HG02759 (cell line): ENCODE data around the gene EPS15.

ENCODE experiments used
- ATAC-seq: cut with Tn5 transposase; IDR thresholded peaks from one replicate; pipeline ENCODE4 v1.9.1; 2021; ENCODE audit warnings: mild to moderate bottlenecking, moderate library complexity; ENCODE audit not compliant: unreplicated experiment

EPS15 gene

GRCh38 chr1:51515982-51516648, 3.0 kb downstream of the EPS15 start:
- no peak for ATAC-seq

GRCh38 chr1:51515312-51515960, 3.6 kb downstream of the EPS15 start:
- no peak for ATAC-seq

GRCh38 chr1:51514733-51515132, 4.3 kb downstream of the EPS15 start:
- no peak for ATAC-seq

- ATAC-seq = no peak
These were observed 6.5 kb downstream of the EPS15 start for GRCh38 chr1:51512606-51513005.

- ATAC-seq = no peak
These were observed 6.9 kb downstream of the EPS15 start for GRCh38 chr1:51512120-51512519.

- ATAC-seq = no peak
These were observed 9.3 kb downstream of the EPS15 start for GRCh38 chr1:51509773-51510172.

GRCh38 chr1:51506537-51506936, 12.5 kb downstream of the EPS15 start:
- peak; percentile 40 for ATAC-seq

GRCh38 chr1:51504806-51505525, 14.1 kb downstream of the EPS15 start:
- peak; percentile 47 for ATAC-seq

- peak; percentile 72 for ATAC-seq
These were observed 17.8 kb downstream of the EPS15 start for GRCh38 chr1:51501218-51501630.

- no peak for ATAC-seq
These were observed 19.4 kb downstream of the EPS15 start for GRCh38 chr1:51499694-51500093.

- no peak for ATAC-seq
These were observed 20.1 kb downstream of the EPS15 start for GRCh38 chr1:51498924-51499323.

GRCh38 chr1:51497340-51497739, 21.7 kb downstream of the EPS15 start:
- no peak for ATAC-seq

- ATAC-seq = no peak
These were observed 24.8 kb downstream of the EPS15 start for GRCh38 chr1:51494138-51494830.

- ATAC-seq = no peak
These were observed 27.7 kb downstream of the EPS15 start for GRCh38 chr1:51491166-51491981.

- ATAC-seq = no peak
These were observed 29.6 kb downstream of the EPS15 start for GRCh38 chr1:51489472-51489871.

GRCh38 chr1:51488372-51489050, 30.6 kb downstream of the EPS15 start:
- ATAC-seq = no peak

GRCh38 chr1:51487628-51488027, 31.4 kb downstream of the EPS15 start:
- no peak for ATAC-seq

- ATAC-seq = no peak
These were observed 34.5 kb downstream of the EPS15 start for GRCh38 chr1:51484591-51484990.

- no peak for ATAC-seq
These were observed 36.2 kb downstream of the EPS15 start for GRCh38 chr1:51482881-51483280.
